OCI-LY7 (cell line): ENCODE data around the gene HNRNPA1L2.
"Not testable (repeated sequence)": the region's sequence is repeated elsewhere in the genome, so short reads cannot be mapped to it uniquely, and the experiment has no call there.

Source experiments
- CTCF ChIP-seq: fragments of 200-600 bp; sonication (generic); conservative IDR thresholded peaks from 2 replicates; pipeline ENCODE4 v1.5.1; 2014; ENCODE audit warnings: mild to moderate bottlenecking, antibody characterized with exemption, low read length, moderate library complexity, mixed read lengths
- EZH2phosphoT487 ChIP-seq: fragments of 200-600 bp; sonication (generic); IDR thresholded peaks from 2 replicates; pipeline ENCODE4 v1.6.1; 2018; ENCODE audit warnings: low read depth, borderline replicate concordance, mild to moderate bottlenecking, mixed run types, antibody characterized with exemption, low read length, moderate library complexity, mixed read lengths

GRCh38 chr13:52603316-52603715 lies 38.9 kb upstream of the HNRNPA1L2 start:
- TF ChIP-seq CTCF, EZH2phosphoT487: not testable (repeated sequence)
